ENCODE measurements around the gene GPR183. TPM values are rescaled to one million over a fixed set of nuclear protein-coding genes. Genes with fewer than 3 reads are reported as not detected.

GPR183 gene
- total RNA-seq, 3 donors from 2014 or later, result 1.6 to 15.3 (median 5.0) TPM

DNA sequence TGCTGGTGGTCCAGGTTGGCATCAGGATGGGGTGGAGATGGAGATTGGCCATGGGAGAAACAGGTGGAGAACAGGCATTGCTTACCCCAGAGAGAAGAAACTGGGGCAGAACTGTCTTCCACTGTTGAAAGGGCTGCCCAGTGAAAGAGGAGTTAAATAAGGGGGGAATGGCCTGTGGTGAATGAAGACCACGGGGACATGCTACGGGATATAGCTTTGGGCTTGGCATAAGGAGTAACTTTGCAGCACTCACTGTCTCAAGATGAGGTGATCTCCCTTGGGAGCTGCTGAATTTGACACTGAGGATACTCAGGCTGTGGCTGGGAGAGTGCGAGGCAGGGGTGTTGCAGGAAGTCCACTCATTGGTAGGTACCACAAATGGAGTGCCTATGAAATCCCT, 38.4 kb downstream of the GPR183 start:
- DNase-seq (no peak), ATAC-seq (no peak)
- H3K9me3 ChIP-seq, result no peaks in the 10 kb centered on the region
- intact Hi-C loops (cut with DNase I, micrococcal nuclease), result loop anchor here in 1 of 2 donors (5.0 kb wide), 1 partner anchor 92 kb away; no protein-coding TSS in a partner anchor
- H3K36me3 ChIP-seq (ENCODE audit: low read depth), result no peaks in the 10 kb centered on the region
- no peaks in the 10 kb centered on the region for H3K4me1 ChIP-seq (ENCODE audit: low read depth)
- TF ChIP-seq, protein P1, sequence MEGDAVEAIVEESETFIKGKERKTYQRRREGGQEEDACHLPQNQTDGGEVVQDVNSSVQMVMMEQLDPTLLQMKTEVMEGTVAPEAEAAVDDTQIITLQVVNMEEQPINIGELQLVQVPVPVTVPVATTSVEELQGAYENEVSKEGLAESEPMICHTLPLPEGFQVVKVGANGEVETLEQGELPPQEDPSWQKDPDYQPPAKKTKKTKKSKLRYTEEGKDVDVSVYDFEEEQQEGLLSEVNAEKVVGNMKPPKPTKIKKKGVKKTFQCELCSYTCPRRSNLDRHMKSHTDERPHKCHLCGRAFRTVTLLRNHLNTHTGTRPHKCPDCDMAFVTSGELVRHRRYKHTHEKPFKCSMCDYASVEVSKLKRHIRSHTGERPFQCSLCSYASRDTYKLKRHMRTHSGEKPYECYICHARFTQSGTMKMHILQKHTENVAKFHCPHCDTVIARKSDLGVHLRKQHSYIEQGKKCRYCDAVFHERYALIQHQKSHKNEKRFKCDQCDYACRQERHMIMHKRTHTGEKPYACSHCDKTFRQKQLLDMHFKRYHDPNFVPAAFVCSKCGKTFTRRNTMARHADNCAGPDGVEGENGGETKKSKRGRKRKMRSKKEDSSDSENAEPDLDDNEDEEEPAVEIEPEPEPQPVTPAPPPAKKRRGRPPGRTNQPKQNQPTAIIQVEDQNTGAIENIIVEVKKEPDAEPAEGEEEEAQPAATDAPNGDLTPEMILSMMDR (IDR thresholded peaks at IDR 0.05), result no peak
- H3K4me3 ChIP-seq, result no peak overlapping the region

DNA sequence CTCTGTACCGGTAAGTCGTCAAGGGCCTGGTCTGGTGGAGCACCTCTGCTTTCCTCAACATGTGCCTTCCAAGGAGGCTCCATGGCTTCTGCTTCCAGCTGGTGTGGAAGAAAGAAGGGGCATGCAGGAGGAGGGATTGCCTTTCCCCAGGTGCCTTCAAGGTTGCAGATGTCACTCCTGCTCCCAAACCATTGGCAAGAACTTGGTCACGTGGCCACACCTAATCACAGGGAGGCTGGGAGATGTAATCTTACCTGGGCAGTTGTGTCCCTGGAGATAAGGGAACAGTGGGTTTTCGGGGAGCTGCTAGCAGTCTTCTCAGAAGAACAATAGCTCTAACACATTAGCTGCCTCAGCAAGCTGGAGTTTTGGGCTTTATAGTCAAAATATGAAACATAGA, 39.3 kb downstream of the GPR183 start:
- no peaks in the 10 kb centered on the region for H3K4me1 ChIP-seq (ENCODE audit: low read depth)
- no peak for DNase-seq
- H3K4me3 ChIP-seq, result no peak overlapping the region
- ATAC-seq, result no peak
- intact Hi-C loops (cut with DNase I, micrococcal nuclease), result loop anchor here in 1 of 2 donors (5.0 kb wide), 1 partner anchor 91 kb away; no protein-coding TSS in a partner anchor
- no peaks in the 10 kb centered on the region for H3K36me3 ChIP-seq (ENCODE audit: low read depth)
- no peaks in the 10 kb centered on the region for H3K9me3 ChIP-seq
- TF ChIP-seq, protein P1 (IDR thresholded peaks at IDR 0.05), result no peak

DNA sequence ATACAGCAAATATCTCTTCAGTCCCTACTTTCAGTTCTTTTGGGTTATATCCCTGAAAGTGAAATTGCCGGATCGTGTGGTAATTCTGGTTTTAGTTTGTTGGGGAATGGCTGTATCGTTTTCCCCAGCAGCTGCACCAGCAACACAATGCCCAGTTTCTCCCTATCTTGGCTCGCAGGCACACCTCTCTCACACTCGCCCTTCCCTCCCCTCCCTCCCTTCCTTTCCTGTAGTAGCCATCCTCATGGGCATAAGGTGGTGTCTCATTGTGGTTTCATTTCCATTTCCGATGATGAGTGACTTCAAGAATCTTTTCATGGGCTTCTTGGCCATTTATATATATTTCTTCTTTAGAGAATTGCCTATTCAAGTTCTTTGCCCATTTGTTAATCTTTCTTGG, 40.4 kb downstream of the GPR183 start:
- Histone ChIP-seq H3K9me3 (no peaks in the 10 kb centered on the region), H3K36me3 (ENCODE audit: low read depth) (no peaks in the 10 kb centered on the region), H3K4me1 (ENCODE audit: low read depth) (no peaks in the 10 kb centered on the region), H3K4me3 (no peak overlapping the region)
- TF ChIP-seq, protein P1 (IDR thresholded peaks at IDR 0.05), result no peak
- intact Hi-C loops (cut with DNase I, micrococcal nuclease), result loop anchor here in 1 of 2 donors (5.0 kb wide), 1 partner anchor 90 kb away; no protein-coding TSS in a partner anchor
- no peak for ATAC-seq
- DNase-seq, result no peak

DNA sequence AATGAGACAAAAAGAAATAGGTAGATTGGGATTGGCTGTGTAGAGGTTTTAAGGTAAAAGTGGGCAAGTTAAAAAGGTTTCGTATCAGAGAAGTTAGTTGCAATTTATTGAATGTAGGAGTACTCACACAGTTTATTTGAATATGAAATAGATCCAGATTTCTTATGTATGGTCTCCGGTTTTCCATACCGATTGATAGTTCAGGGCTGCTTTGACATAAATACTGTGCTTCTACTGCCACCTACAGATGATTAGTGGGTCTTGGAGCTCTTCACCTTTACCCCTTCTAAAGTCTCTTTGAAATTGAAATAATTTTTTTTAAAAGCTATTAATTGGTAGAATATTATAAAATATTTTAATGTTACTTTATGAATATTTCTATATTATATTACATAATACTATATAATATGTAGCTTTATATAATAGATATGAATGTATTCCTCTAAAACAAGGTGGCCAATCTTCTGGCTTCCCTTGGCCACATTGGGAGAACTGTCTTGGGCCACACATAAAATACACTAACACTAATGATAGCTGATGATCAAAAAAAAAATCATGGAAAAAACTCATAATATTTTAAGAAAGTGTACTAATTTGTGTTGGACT, 41.3 kb downstream of the GPR183 start:
- H3K9me3 ChIP-seq, result no peaks in the 10 kb centered on the region
- DNase-seq (peak in 1 of 3 donors; percentile 56), ATAC-seq (peak; percentile 68)
- no peak overlapping the region for H3K4me3 ChIP-seq
- H3K36me3 ChIP-seq (ENCODE audit: low read depth), result no peaks in the 10 kb centered on the region
- H3K4me1 ChIP-seq (ENCODE audit: low read depth), result no peaks in the 10 kb centered on the region
- TF ChIP-seq, protein P1 (IDR thresholded peaks at IDR 0.05), result no peak
- intact Hi-C loops (cut with DNase I, micrococcal nuclease), result loop anchor here (2.0 to 5.0 kb wide), 2 partner anchors 89 kb away; no protein-coding TSS in a partner anchor

DNA sequence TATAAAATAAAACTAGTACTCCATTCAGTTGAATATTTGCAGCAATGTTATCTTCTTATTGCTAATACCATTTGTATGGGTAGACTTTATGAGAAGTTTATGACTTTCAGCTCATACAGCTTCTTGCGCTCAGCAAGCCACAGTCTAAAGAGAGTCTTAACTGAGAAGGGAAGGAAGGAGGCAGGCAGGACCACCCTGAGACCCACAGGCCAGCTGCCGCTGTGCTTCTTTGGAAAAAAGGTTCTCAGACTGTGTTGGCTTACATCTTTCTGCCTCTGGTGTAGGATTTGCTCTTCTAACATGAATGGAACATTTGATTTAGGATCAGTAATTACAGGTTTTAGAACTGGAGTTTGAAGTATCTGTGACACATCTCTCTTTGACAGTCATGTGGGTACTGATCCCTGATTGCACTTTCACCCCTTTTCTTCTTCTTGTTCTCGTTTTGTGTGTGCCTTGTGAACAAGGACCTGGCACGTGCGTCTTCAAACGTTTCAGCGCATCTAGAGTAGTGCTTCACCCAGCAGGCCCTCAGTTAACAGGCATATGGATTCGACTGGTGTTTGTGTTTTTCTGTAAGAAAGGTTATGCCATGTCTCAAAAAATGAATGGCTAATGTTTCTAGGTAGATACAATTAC, 41.9 kb downstream of the GPR183 start:
- TF ChIP-seq, protein P1 (IDR thresholded peaks at IDR 0.05), result no peak
- H3K36me3 ChIP-seq (ENCODE audit: low read depth), result no peaks in the 10 kb centered on the region
- H3K9me3 ChIP-seq, result no peaks in the 10 kb centered on the region
- ATAC-seq, result no peak
- DNase-seq, result no peak
- no peak overlapping the region for H3K4me3 ChIP-seq
- intact Hi-C loops (cut with DNase I, micrococcal nuclease), result loop anchor here (2.0 to 5.0 kb wide), 2 partner anchors 88 kb away; no protein-coding TSS in a partner anchor
- H3K4me1 ChIP-seq (ENCODE audit: low read depth), result no peaks in the 10 kb centered on the region
